Psoas muscle (tissue), 8 donors: ENCODE results near the gene CERS3. TPM values are rescaled to one million over a fixed set of nuclear protein-coding genes. Genes with fewer than 3 reads are reported as not detected.

ENCODE experiments used
- ATAC-seq, 4 donors: fragments of 200-7000 bp; cut with Tn5 transposase; one replicate each; pipeline ENCODE4 v1.9.1; 2020; ENCODE audit warnings: moderate library complexity in 3 of 4, mild to moderate bottlenecking in 2 of 4
- DNase-seq, 2 donors: peaks; one replicate each; pipeline ENCODE4 v3.0.0-alpha.2; 2020
- H3K27ac ChIP-seq: fragments of 200-600 bp; one replicate; pipeline ENCODE4 v1.8.0; 2022
- H3K27me3 ChIP-seq, 3 donors: fragments of 200-600 bp in 1 of 3; one replicate each; pipeline versions ENCODE4 v1.6.1 to v1.8.0; 2013 to 2022; ENCODE audit warnings: low read length in 2 of 3, mild to moderate bottlenecking in 2 of 3, moderate library complexity in 1 of 3; ENCODE audit not compliant: insufficient read depth in 3 of 3
- H3K36me3 ChIP-seq, 2 donors: fragments of 200-600 bp in 1 of 2; one replicate each; pipeline versions ENCODE4 v1.6.1 to v1.8.0; 2013 to 2022; ENCODE audit warnings: low read depth in 1 of 2, mild to moderate bottlenecking in 1 of 2, moderate library complexity in 1 of 2; ENCODE audit not compliant: insufficient read depth in 1 of 2
- H3K4me1 ChIP-seq: fragments of 200-600 bp; one replicate; pipeline ENCODE4 v1.8.0; 2022
- H3K4me3 ChIP-seq: fragments of 200-600 bp; one replicate; pipeline ENCODE4 v1.8.0; 2022; ENCODE audit warnings: mild to moderate bottlenecking
- H3K9me3 ChIP-seq: fragments of 200-600 bp; one replicate; pipeline ENCODE4 v1.8.0; 2022
- CTCF ChIP-seq: fragments of 200-600 bp; IDR thresholded peaks from one replicate; pipeline ENCODE4 v1.8.0; 2022; ENCODE audit warnings: antibody characterized with exemption
- WGBS, 3 donors: extraction: QIAGEN DNeasy Blood & Tissue Kit; methylation state at CpG; one replicate each; pipeline versions ENCODE4 v1.1.6 to v1.1.7; 2013; 5-methylcytosine and 5-hydroxymethylcytosine counted together
- intact Hi-C, 2 donors: fragments of 100-400 bp; cut with DNase I; formaldehyde crosslinking; loops; one replicate each; pipeline versions ENCODE4 v1.11.0 to v1.14.2; 2022
- polyA plus RNA-seq, 3 donors: library from polyadenylated mRNA; stranded (reverse); fragments of 200-250 nt; gene quantifications; one replicate each; pipeline ENCODE4 v1.2.3, GENCODE V29; 2013
- total RNA-seq, 4 donors: library from RNA; stranded (reverse); fragmentation: NEBNext Ultra II Directional in 2 of 4; extraction: Animal tissue kit (Norgen Biotek cat#: 25700) in 2 of 4; gene quantifications; one replicate each; pipeline versions ENCODE4 v1.2.1 to v1.2.4, GENCODE V29; 2021 to 2023
- donor health status: healthy with polysubstance abuse.
- donor health status: DM: no; HTN: no; CAD: no; lungs with moderate emphysema.
- donor health status: Bipolar disorder and iron deficiency.
- donor health status: healthy.
- donor health status: DM: yes; HTN: yes; CAD: no.
- donor health status: DM: no; HTN: no; CAD: no.
- donor health status: DM: no; HTN: no; CAD: no.
- donor health status: DM: yes; HTN: yes; CAD: no.

CERS3 gene
- total and polyA plus RNA-seq, 7 donors: 0.05 to 0.49 (median 0.15) TPM; not detected in 2

- 51 to 55% (median 51%) methylated on average over 7 of the region's 7 CpGs for WGBS, 3 donors
- H3K9me3 ChIP-seq: no peaks in the 10 kb centered on the region
- no peaks in the 10 kb centered on the region for H3K36me3 ChIP-seq
- no peaks in the 10 kb centered on the region for H3K4me1 ChIP-seq
- no peaks in the 10 kb centered on the region for H3K27me3 ChIP-seq
- TF ChIP-seq CTCF: no peak
- no peak overlapping the region for H3K27ac ChIP-seq
- no peak for DNase-seq
- no peak overlapping the region for H3K4me3 ChIP-seq
- intact Hi-C loops: no loop called here
- ATAC-seq: no peak
Observed at GRCh38 chr15:100508641-100509300, 20.0 kb downstream of the CERS3 start.

- no peak overlapping the region for H3K27ac ChIP-seq
- H3K27me3 ChIP-seq: no peaks in the 10 kb centered on the region
- no peak overlapping the region for H3K4me3 ChIP-seq
- TF ChIP-seq CTCF: no peak
- DNase-seq: no peak
- ATAC-seq: no peak
- no peaks in the 10 kb centered on the region for H3K36me3 ChIP-seq
- H3K9me3 ChIP-seq: no peaks in the 10 kb centered on the region
- 70 to 79% (median 71%) methylated on average over 3 of the region's 3 CpGs for WGBS, 3 donors
- intact Hi-C loops: no loop called here
- H3K4me1 ChIP-seq: no peaks in the 10 kb centered on the region
Observed at GRCh38 chr15:100502651-100503050, 26.1 kb downstream of the CERS3 start.

- no peaks in the 10 kb centered on the region for H3K9me3 ChIP-seq
- no peak overlapping the region for H3K27ac ChIP-seq
- no peaks in the 10 kb centered on the region for H3K4me1 ChIP-seq
- 85 to 92% (median 88%) methylated on average over 5 of the region's 5 CpGs for WGBS, 3 donors
- ATAC-seq: no peak
- no peak overlapping the region for H3K4me3 ChIP-seq
- TF ChIP-seq CTCF: no peak
- intact Hi-C loops: no loop called here
- DNase-seq: no peak
- no peaks in the 10 kb centered on the region for H3K36me3 ChIP-seq
- no peaks in the 10 kb centered on the region for H3K27me3 ChIP-seq
Observed at GRCh38 chr15:100501117-100501516, 27.6 kb downstream of the CERS3 start.

GRCh38 chr15:100500226-100500990 is 28.3 kb downstream of the CERS3 start:
- no peak for DNase-seq
- 22 to 53% (median 26%) methylated on average over 4 of the region's 4 CpGs for WGBS, 3 donors
- Histone ChIP-seq H3K9me3 (no peaks in the 10 kb centered on the region), H3K27ac (no peak overlapping the region), H3K4me3 (no peak overlapping the region), H3K27me3 (no peaks in the 10 kb centered on the region), H3K36me3 (no peaks in the 10 kb centered on the region), H3K4me1 (no peaks in the 10 kb centered on the region)
- no peak for TF ChIP-seq CTCF
- intact Hi-C loops: no loop called here
- no peak for ATAC-seq
